Endothelial cell of umbilical vein (primary cell): Measurements from ENCODE around the gene STX12. TPM values are rescaled to one million over a fixed set of nuclear protein-coding genes. Genes with fewer than 3 reads are reported as not detected.

ENCODE experiments used
- BruUV-seq: library from RNA; stranded (reverse); fragments of 400-500 nt; replicated peaks from 2 replicates; lab custom pipeline; 2021; lab: Mats Ljungman, UMichigan
- CTCF ChIA-PET: fragments of 300-600, 350-600 bp; sonication (Branson Sonifier 250); formaldehyde crosslinking; loops from one replicate; lab custom pipeline; 2021; ENCODE audit warnings: antibody characterized with exemption, inconsistent platforms; lab: Charles Lee
- POLR2A ChIA-PET: fragments of 300-600, 350-600 bp; sonication (Branson Sonifier 250); formaldehyde crosslinking; loops from one replicate; lab custom pipeline; 2021; ENCODE audit warnings: antibody characterized with exemption, inconsistent platforms; lab: Charles Lee
- DNase-seq: peaks from one replicate; pipeline ENCODE4 v3.0.0-alpha.2; 2011; ENCODE audit warnings: low read depth, low spot score
- FAIRE-seq: peaks from 2 replicates; lab custom pipeline; 2011; peaks lifted over from hg19 to GRCh38; lab: Jason Lieb, UNC
- H2AFZ ChIP-seq: 2 replicates; pipeline ENCODE4 v1.6.0; 2012; ENCODE audit warnings: low read depth, low read length, control low read depth, inconsistent platforms
- H3K27ac ChIP-seq: 2 replicates; pipeline ENCODE4 v1.5.1; 2011; ENCODE audit warnings: low read depth, mild to moderate bottlenecking, control low read depth, low read length, moderate library complexity; ENCODE audit not compliant: insufficient read depth
- H3K27me3 ChIP-seq, 2 experiments: 2 replicates each; pipeline versions ENCODE4 v1.6.0 to v1.6.1; 2011; ENCODE audit warnings: low read length in 2 of 2, mixed read lengths in 1 of 2; ENCODE audit not compliant: control insufficient read depth in 2 of 2, insufficient read depth in 2 of 2
- H3K36me3 ChIP-seq, 2 experiments: 2 replicates in 1 of 2; 3 replicates in 1 of 2; pipeline ENCODE4 v1.5.1; 2011; ENCODE audit warnings: low read length in 2 of 2, mild to moderate bottlenecking in 1 of 2, moderate library complexity in 1 of 2; ENCODE audit not compliant: control insufficient read depth in 2 of 2, insufficient read depth in 2 of 2; ENCODE audit errors: extremely low read depth in 1 of 2
- H3K4me1 ChIP-seq: 3 replicates; pipeline ENCODE4 v1.5.1; 2011; ENCODE audit warnings: mild to moderate bottlenecking, low read length; ENCODE audit not compliant: control insufficient read depth, insufficient read depth; ENCODE audit errors: extremely low read depth
- H3K4me2 ChIP-seq: 2 replicates; pipeline ENCODE4 v1.6.1; 2011; ENCODE audit warnings: low read length, control low read depth, mixed read lengths; ENCODE audit not compliant: insufficient read depth
- H3K4me3 ChIP-seq, 3 experiments: fragments of 200-600 bp in 1 of 3; sonication (generic), shearing (Covaris generic) in 1 of 3; replicated peaks in 1 of 3; 2 replicates each; pipeline ENCODE4 v1.5.1; 2011 to 2016; ENCODE audit warnings: control low read depth in 3 of 3, low read length in 3 of 3, mild to moderate bottlenecking in 2 of 3, inconsistent platforms in 1 of 3, low read depth in 1 of 3, moderate library complexity in 1 of 3; ENCODE audit not compliant: insufficient read depth in 1 of 3
- H3K79me2 ChIP-seq: 2 replicates; pipeline ENCODE4 v1.6.0; 2012; ENCODE audit warnings: low read length, inconsistent platforms; ENCODE audit not compliant: control insufficient read depth, insufficient read depth
- H3K9ac ChIP-seq: replicated peaks from 2 replicates; pipeline ENCODE3; 2011; ENCODE audit warnings: low read length, control low read depth; ENCODE audit not compliant: insufficient read depth; ENCODE audit errors: extremely low read depth
- H3K9me1 ChIP-seq: replicated peaks from 3 replicates; pipeline ENCODE4 v1.6.0; 2011; ENCODE audit warnings: mild to moderate bottlenecking, low read length; ENCODE audit not compliant: control insufficient read depth, insufficient read depth; ENCODE audit errors: extremely low read depth
- H3K9me3 ChIP-seq: replicated peaks from 2 replicates; pipeline ENCODE4 v1.5.1; 2012; ENCODE audit warnings: low read length, inconsistent platforms; ENCODE audit not compliant: control insufficient read depth, insufficient read depth
- H4K20me1 ChIP-seq: replicated peaks from 2 replicates; pipeline ENCODE3; 2011; ENCODE audit warnings: mild to moderate bottlenecking, low read length; ENCODE audit not compliant: control insufficient read depth, insufficient read depth; ENCODE audit errors: extremely low read depth
- EZH2 ChIP-seq: IDR thresholded peaks from 2 replicates; pipeline ENCODE4 v1.6.1; 2012; ENCODE audit warnings: borderline replicate concordance, low read depth, mild to moderate bottlenecking, moderate library complexity, low read length, inconsistent platforms; ENCODE audit not compliant: severe bottlenecking
- FOS ChIP-seq: IDR thresholded peaks from 2 replicates; pipeline ENCODE4 v1.6.1; 2011; ENCODE audit warnings: mild to moderate bottlenecking, low read length, moderate library complexity, borderline replicate concordance; ENCODE audit not compliant: insufficient read depth
- GATA2 ChIP-seq: IDR thresholded peaks from 2 replicates; pipeline ENCODE4 v1.7.0; 2011; ENCODE audit warnings: low read depth, mild to moderate bottlenecking, moderate library complexity, mixed read lengths, low read length; ENCODE audit not compliant: insufficient read length, insufficient read depth
- JUN ChIP-seq: IDR thresholded peaks from 2 replicates; pipeline ENCODE4 v1.6.1; 2011; ENCODE audit warnings: borderline replicate concordance, low read depth; ENCODE audit not compliant: insufficient read length, insufficient read depth
- MYC ChIP-seq: IDR thresholded peaks from one replicate; pipeline ENCODE4 v1.6.1; 2011; ENCODE audit warnings: mild to moderate bottlenecking, low read depth, low read length
- POLR2A ChIP-seq: IDR thresholded peaks from 2 replicates; pipeline ENCODE4 v1.6.1; 2012; ENCODE audit warnings: low read depth, mild to moderate bottlenecking, control low read depth, low read length
- POLR2AphosphoS5 ChIP-seq: IDR thresholded peaks from 2 replicates; pipeline ENCODE4 v1.6.1; 2012; ENCODE audit warnings: low read depth, mild to moderate bottlenecking, control low read depth, low read length, moderate library complexity; ENCODE audit not compliant: insufficient read depth
- dilution Hi-C: fragments of 300-500 bp; cut with MboI; formaldehyde crosslinking; loops from one replicate; pipeline ENCODE4 v1.15.0; 2019; ENCODE audit warnings: low sequenced_read_pairs; ENCODE audit not compliant: extremely low pct_ligation_motif_present
- intact Hi-C: fragments of 100-400 bp; cut with micrococcal nuclease; formaldehyde crosslinking; loops from one replicate; pipeline ENCODE4 v1.10.0; 2022
- polyA plus RNA-seq, 4 experiments: library from polyadenylated mRNA; depleted of rRNA in 3 of 4; stranded (reverse) in 3 of 4; unstranded in 1 of 4; fragments of >200 nt; gene quantifications; 2 replicates each; pipeline versions ENCODE4 v1.2.1 to v1.2.3, GENCODE V29; 2011 to 2012; ENCODE audit warnings: missing spikeins in 1 of 4
- total RNA-seq: library from RNA; stranded (reverse); gene quantifications from 2 replicates; pipeline ENCODE4 v1.2.3, GENCODE V29; 2021
- TF ChIP-seq, protein P1 (sequence below), 2 donors: IDR thresholded peaks; 1 replicate in 1 of 2; 2 replicates in 1 of 2; pipeline ENCODE4 v1.5.1; 2011; ENCODE audit warnings: low read length in 2 of 2, mild to moderate bottlenecking in 2 of 2, moderate library complexity in 2 of 2, control low read depth in 1 of 2, inconsistent platforms in 1 of 2, low read depth in 1 of 2; ENCODE audit not compliant: insufficient read depth in 1 of 2; ENCODE audit errors: extremely low read depth in 1 of 2
- TF ChIP-seq, protein P2 (sequence below): IDR thresholded peaks from 2 replicates; pipeline ENCODE4 v1.6.1; 2011; ENCODE audit not compliant: insufficient read depth, insufficient read length

Gene STX12
- total and polyA plus RNA-seq, 2 donors (not counting 3 experiments of a cell fraction or from before 2014, with no cell fraction given): 28.7 to 90.3 TPM

DNA sequence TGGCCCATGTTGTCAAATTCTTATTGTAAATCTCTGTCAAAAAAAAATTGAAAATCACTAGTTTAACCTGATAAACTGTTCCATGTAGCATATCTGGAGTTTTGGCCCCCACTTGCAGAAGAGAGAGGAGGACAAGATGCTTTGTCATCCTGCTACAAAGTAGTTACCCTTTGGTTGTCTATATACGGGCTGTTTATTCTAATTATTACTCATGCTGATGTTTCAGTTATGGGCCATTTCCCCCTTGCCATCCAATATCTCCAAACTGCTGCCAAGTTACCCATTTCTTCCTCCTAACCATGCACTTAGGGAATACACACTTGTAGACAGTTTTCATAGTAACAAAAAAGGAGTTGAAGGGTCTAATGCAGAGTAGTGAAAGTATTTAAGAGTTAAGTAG lies 22.6 kb downstream of the STX12 start:
- peaks cover 4% of the 10 kb centered on the region for H3K79me2 ChIP-seq
- no peak overlapping the region for H3K4me3 ChIP-seq
- FAIRE-seq (no peak), DNase-seq (no peak)
- peaks cover 20 to 26% of the 10 kb centered on the region in 2 experiments for H3K36me3 ChIP-seq
- H3K4me2 ChIP-seq: no peak overlapping the region
- ChIA-PET POLR2A (no interaction called here), CTCF (no interaction called here)
- no peaks in the 10 kb centered on the region for H3K9me1 ChIP-seq
- dilution Hi-C loops (no loop called here), intact Hi-C loops (no loop called here)
- no peak overlapping the region for H2AFZ ChIP-seq
- H3K9me3 ChIP-seq: no peaks in the 10 kb centered on the region
- H3K4me1 ChIP-seq: no peaks in the 10 kb centered on the region
- H3K27me3 ChIP-seq: no peaks in the 10 kb centered on the region
- no peak for TF ChIP-seq FOS
- TF ChIP-seq JUN: no peak
- TF ChIP-seq, protein P1, sequence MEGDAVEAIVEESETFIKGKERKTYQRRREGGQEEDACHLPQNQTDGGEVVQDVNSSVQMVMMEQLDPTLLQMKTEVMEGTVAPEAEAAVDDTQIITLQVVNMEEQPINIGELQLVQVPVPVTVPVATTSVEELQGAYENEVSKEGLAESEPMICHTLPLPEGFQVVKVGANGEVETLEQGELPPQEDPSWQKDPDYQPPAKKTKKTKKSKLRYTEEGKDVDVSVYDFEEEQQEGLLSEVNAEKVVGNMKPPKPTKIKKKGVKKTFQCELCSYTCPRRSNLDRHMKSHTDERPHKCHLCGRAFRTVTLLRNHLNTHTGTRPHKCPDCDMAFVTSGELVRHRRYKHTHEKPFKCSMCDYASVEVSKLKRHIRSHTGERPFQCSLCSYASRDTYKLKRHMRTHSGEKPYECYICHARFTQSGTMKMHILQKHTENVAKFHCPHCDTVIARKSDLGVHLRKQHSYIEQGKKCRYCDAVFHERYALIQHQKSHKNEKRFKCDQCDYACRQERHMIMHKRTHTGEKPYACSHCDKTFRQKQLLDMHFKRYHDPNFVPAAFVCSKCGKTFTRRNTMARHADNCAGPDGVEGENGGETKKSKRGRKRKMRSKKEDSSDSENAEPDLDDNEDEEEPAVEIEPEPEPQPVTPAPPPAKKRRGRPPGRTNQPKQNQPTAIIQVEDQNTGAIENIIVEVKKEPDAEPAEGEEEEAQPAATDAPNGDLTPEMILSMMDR (IDR thresholded peaks at IDR 0.05; ENCODE audit: extremely low read depth in 1 of 2, insufficient read depth in 1 of 2, low read depth in 1 of 2, low read length in 2 of 2): no peak
- no peak for TF ChIP-seq GATA2
- no peak for TF ChIP-seq POLR2AphosphoS5
- no peak for TF ChIP-seq POLR2A
- TF ChIP-seq, protein P2, sequence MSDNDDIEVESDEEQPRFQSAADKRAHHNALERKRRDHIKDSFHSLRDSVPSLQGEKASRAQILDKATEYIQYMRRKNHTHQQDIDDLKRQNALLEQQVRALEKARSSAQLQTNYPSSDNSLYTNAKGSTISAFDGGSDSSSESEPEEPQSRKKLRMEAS: no peak
- no peak for TF ChIP-seq MYC
- TF ChIP-seq EZH2: no peak
- no peak overlapping the region for H3K9ac ChIP-seq
- H3K27ac ChIP-seq: no peak overlapping the region
- no peaks in the 10 kb centered on the region for H4K20me1 ChIP-seq
- no TSS peak for BruUV-seq
